GM18909 (cell line): Measurements from ENCODE around the gene MTIF3.

Experiments used
- ATAC-seq: cut with Tn5 transposase; IDR thresholded peaks from one replicate; pipeline ENCODE4 v1.9.1; 2021; ENCODE audit warnings: mild to moderate bottlenecking; ENCODE audit not compliant: unreplicated experiment, poor library complexity

Gene MTIF3, protein sequence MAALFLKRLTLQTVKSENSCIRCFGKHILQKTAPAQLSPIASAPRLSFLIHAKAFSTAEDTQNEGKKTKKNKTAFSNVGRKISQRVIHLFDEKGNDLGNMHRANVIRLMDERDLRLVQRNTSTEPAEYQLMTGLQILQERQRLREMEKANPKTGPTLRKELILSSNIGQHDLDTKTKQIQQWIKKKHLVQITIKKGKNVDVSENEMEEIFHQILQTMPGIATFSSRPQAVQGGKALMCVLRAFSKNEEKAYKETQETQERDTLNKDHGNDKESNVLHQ

DNA sequence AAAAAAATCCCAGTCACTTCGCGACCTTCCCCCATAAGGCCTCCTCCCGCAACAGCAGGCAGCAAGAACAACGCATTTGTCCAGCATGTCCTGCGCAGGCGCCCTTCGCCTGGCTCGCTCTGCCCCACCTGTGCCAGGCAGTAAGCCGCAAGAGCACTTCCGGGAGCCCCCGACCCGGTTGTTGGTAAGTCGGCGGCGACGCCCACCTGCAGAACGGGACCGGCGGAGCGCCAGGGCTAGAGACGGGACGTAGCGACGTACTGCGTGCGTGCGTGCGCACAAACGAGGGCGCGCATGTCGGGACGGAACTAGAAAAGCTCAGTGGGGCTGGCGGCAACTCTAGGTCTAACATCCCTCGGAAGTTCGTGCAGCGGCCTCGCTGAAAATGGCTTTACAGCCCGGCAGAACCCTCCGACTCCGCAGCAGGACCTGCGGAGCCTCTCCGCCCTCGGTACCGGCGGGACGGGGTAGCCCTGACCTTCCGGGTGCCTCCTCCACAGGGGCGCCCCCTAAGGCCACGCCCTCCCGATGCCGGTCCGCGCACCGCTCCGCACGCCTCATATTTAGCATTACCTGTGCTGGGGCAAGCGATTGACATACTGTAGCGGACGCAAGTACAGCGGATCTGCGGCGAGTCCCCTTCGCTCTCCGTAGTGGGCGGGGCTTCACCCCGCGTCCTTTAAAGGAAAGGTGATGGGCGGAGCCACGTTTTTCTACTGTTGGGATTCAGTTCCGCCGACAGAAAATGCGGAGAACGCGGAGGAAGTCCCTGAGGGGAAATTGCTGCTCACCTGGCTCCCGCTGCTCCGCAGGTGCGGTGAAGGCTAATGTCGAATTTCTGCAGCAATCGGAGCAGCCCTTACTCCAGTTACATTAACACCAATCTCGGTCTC lies at the start of gene MTIF3:
TSS of gene MTIF3 (minus strand) at position 629 of the 893 bp plus-strand sequence. CDS start 10,116 bp downstream, outside the sequence.
- ATAC-seq = peak; percentile 85

DNA sequence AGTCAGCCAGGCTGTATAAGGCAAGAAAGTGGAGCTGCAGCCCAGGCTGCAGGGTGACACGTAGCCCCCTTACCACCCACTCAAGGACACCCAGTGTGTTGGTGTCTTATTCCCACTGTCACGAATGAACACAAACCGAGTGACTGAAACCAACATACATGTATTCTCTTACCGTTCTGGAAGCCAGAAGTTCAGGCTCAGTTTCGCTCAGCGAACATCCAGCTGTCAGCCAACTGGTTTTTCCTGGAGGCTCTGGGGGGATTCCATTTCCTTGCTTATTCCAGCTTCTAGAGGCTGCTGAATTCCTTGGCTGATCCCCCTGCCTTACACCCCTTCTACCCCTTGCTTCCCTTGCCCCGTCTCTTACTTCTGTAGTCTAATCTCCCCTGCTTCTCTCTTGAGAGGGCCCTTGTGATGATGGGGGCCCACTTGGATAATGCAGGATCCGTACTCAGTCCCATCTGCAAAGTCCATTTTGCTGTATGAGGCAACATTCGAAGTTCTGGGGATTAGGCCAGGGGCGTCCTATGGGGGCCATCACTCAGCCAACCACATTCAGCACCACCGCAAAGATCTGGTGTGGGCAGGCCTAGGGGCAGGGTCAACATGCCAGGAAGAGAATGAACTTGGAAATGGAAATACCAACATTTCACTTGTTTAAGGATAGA lies 47.3 kb upstream of the MTIF3 start:
- no peak for ATAC-seq

DNA sequence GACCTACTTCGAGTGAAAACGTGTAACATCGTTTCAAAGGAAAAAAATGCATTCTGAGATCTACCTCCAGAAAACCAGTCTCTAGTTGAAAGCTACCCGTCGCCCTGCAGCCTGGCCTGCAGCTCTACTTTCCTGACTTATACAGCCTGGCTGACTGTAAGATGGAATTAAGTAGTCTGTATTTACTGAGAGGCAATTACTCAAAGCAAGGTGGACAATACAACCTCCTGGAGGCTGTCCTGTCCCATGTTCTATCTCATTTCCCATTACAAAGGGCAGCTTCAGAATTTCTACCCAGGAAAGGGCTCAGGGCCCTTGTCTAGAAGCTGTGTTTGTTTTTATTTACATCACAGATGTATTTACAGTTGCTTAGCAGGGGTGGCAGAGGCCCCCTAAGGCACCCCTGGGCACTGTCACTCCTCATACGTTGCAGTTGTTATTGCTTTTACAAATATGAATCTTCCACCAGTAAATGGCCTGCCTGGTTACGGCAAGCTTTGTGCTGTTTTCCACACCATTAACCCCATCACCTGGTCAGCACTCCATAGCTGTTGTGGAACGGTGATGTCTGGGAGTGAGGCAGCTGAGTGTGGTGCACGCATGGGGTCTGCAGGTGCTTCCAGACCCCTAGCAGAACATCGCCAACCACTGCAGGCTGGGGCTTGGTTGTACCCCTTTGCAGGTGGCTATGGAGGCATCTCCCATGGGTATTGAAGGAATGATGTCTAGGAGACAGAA lies 46.3 kb upstream of the MTIF3 start:
- no peak for ATAC-seq

DNA sequence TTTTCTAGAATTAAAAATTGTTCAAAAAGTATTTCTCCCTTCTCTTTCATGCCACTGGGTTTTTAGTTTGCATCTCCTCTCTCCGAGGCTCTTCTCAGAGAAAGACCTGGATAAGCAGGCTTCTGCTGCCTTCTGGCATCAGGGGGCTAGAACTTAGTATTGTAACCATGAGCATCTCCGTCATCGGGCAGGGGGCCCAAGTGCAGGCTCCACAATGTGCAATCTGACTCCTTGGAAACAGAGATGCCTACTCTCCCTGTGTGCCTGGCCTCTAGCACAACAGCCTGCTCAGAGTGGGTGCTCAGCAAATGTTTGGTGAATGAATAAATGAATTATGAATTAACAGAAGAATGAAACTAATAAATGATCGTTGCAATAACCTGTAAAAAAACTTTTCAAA lies 45.6 kb upstream of the MTIF3 start:
- no peak for ATAC-seq

DNA sequence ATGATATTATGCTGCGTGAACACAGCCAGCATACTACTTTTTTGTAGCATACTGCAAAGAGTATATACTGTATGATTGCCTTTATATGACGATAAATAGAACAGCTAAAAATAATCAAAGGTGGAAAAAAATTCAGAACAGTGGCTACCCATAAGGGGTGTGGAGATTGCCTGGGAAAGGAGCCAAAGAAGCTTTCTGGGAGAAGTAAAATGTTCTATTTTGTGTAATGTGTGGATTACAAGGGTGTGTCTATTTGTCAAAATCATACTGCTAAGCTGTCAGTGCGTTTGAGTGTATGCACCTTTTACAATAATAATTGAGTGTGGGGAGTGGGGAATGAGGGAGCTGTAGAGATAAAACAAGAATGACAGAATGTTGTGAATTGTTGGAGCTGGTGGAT lies 45.2 kb upstream of the MTIF3 start:
- ATAC-seq = no peak

DNA sequence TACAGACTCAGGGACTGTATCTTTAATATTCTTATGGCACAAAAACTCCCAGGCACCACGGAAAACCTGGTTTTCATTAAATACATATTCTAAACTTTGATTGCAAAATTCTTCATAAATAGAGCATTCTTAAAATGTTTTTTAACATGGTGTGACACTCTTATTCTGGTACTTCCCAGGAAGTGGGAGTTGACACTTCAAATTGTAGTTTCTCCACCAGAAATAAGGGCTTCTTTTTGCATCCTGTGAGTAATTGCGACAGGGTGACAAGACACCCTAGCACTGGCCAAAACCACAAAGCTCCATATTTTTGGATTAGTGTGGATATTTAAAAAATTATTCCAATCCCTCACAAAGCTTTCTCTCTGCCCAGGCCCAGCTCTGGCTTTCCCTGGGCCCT lies 43.6 kb upstream of the MTIF3 start:
- ATAC-seq = no peak

DNA sequence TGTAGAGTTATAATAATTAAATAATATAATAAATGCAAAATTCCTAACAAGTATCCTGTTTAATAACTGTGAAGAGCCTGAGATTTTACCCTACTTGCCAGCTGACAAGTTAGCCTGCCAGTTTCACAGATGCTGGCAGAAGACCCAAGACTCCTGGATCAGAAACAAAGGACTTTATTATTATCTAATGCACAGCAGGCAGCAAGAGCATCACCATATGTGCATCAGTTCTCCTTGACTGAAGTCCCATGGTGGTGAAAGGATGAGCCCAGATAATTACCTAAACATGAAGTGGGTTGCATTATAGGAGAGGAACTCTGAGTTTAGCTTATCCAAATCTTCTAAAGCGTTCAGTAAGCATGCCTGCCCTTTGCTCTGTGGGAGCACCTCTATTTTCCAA lies 39.1 kb upstream of the MTIF3 start:
- no peak for ATAC-seq

DNA sequence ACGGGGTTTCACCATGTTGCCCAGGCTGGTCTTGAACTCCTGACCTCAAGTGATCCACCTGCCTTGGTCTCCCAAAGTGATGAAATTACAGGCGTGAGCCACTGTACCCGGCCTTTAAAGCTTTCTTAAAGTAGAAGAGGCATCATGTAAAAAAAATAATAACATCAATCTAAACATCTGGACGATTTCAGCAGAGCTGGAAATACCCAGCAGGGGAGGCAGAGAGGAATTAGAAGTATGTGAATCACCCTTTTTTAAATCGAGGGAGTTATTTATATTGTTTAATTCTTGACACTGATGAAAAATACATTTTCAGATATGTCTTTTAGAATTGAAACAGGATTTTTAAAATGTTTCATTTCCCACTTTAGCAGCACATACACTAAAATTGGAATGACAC lies 37.4 kb upstream of the MTIF3 start:
- no peak for ATAC-seq

DNA sequence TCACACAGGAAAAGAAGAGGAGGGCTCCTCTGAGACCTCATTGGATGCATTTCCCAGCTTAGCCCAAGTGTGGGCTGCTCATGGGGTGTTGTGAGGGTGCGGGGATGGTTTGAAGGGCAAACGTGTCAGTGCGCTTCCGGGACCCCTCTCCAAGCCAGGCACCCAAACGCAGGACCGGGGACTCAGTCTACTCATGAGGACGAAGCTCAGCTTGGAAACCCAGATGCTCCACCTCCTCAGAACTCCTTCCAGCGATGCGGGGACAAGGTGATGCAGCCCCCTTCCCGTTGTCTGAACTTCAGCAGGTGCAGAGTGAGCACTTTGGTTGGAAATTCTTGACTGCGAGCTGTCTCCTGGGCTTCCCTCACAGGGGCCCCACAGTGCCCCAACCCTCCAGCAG lies 33.1 kb upstream of the MTIF3 start:
- peak; percentile 10 for ATAC-seq

DNA sequence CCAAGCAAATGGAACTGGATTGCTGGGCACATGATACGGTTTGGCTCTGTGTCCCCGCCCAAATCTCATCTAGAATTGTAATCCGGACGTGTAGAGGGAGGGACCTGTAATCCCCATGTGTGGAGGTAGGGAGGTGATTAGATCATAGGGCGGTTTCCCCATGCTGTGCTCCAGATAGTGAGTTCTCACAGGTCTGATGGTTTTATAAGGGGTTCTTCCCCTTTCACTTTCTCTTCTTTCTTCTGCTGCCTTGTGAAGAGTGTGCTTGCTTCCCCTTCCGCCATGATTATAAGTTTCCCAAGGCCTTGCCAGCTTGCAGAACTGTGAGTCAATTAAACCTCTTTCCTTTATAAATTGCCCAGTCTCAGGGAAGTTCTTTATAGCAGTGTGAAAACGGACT lies 32.6 kb upstream of the MTIF3 start:
- ATAC-seq = peak; percentile 97

DNA sequence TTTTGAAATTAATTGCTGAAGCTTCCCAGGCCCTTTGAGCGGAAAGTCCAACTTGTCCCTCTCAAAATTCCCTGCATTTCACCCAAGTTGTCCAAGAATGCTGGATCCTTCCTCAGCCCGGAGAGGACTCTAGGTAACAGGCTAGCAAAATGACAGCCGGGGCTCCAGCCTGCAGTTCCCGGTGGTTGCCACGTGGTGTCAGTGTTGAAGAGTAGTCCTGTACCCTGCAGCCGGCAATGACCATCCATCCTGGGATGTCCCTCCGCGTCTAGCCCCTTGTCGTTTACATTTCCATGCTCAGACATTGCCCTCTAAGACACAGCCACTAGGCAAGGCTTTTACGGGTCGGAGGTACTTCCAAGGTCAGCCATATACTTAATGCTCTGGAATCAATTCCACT lies 31.4 kb upstream of the MTIF3 start:
- no peak for ATAC-seq

DNA sequence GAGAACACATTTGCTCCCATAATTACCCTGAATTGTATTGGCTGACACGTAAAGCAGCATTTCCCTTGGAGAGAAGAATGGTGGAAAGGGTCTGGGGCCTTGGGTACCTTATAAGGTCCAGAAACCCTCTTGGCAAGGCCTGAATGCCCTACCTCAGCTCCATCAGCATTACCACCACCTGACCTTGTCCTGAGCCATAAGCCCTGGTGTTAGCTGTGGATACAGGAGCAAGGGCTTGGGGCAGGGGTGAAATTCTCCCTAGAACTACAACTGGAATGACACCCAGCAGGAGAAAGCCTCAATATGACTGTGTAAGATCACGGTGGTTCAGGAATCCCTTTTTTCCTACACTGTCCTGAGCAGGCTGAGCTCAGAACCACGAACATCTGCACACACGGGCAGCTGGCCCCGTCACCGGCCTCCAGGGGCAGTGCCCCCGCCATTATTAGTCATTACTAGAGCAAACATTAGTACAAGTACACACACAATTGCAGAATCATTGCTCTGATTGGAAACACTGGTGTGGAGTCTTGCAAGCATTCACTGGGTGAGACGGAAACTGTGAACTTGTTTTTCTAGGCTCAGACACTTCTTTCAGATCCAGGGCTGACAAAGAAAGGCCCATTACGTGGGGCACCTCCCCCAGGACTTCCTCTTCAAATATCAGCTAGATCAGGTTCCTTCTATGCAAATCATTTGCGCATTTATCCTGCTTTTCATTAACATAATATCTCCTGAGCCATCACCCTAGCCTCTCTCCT lies 26.8 kb upstream of the MTIF3 start:
- ATAC-seq = peak; percentile 77

DNA sequence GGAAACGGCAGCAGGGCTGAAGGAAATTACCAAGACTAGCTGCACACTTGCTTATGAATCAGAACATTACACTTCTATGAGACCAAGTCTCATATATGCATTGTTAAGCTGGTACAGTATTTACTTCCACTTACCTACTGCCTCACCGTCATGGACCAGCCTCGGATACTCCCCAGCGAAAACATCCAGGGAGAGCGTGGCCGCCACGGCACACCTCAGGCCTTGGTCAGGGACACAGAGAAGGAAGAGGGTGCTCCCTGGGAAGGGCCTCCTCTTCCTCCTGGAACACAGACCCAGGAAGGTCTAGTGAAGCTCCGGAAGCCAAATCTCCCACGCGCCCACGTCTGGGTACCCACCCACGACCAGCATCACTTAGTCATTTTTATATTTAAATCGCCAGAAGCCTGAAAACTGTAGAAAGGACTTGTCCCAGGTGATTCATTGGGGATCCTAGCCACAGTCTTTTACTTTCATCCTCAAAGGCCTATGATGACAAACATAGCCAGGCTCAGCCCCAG lies 24.4 kb upstream of the MTIF3 start:
- no peak for ATAC-seq

DNA sequence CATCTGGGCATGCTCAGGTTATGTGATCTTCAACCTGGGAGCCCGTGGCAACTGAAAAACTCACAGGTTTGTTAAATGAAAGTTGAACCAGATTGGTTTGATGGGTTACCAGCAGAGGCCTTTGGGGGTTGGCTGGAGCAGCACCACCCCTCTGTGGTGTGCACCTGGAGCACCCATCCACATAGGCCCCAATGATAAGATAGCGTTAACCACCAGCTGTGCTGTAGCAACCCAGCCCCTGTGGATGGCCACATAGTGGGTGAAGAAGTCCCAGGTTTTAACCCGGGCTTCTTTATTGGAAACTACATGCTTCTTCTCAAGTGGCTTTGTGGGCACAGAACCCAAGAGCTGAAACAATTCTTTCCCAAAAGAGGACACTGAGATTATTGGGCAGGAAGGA lies 22.6 kb upstream of the MTIF3 start:
- no peak for ATAC-seq

DNA sequence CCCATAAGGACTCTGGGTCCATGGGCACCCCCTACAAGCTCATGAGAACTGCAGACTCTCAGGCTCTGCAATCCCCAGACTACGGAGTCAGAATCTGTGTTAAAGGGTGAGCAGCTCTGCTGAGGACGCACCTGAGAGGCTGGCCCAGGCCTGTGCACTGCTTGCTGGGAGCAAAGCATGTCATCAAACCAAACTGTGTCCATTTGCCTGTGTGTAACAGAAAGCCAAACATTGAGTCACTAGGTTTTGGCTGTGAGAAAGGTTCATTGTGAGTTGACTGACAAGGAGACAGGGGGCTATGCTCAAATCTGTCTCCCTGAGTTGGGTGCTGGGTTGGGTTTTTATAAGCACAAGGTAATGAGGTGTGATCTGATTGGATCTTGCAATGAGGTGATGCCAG lies 22.1 kb upstream of the MTIF3 start:
- no peak for ATAC-seq

DNA sequence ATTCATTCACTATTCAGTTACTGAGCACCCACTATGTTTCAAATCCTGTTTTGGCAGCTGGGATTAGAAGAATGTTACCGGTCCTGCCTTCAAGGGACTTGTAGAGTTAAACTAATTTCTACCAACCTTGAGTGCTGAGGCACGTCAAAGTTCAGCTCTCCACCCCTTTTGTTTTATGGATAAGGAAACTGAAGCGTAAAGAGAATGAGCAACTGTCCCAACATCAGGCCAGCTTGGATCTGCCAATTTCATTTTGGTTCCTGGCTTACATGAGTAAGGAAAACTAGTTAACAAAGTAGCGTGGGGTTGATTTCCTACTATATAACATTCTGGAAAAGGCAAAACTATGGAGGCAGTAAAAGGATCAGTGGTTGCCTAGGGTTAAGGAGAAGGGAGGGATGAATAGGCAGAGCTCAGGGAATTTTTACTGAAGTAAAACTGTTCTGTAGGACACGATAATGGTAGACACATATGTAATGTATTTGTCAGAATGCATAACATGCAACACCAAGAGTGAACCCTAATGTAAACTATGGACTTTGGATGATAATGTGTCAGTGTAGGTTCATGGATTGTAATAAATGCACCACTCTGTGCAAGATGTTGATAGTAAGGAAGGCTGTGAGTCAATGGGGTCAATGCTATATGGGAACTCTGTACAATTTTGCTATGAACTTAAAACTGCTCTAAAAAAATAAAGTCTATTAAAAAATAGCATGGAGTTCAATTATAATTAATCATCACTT lies 19.9 kb upstream of the MTIF3 start:
- no peak for ATAC-seq

DNA sequence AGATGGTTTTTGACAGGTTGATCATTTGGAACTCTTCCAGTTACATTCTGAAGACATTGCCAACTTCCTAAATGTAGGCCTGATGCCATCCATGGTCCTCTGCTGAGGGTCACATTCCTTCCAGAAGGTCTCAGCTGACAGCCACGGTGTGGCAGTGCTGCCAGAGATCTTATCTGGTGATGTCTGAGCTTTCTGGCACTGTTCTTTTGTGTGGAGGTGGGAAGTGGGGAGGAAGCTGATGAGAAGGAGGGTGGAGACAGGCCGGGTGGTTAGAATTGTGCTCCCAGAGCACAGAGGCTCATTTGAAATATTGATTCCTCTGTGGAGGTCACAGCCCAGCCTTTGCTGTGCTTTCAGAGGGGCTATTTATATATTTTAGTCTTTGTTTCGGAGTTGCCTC lies 16.1 kb upstream of the MTIF3 start:
- no peak for ATAC-seq

DNA sequence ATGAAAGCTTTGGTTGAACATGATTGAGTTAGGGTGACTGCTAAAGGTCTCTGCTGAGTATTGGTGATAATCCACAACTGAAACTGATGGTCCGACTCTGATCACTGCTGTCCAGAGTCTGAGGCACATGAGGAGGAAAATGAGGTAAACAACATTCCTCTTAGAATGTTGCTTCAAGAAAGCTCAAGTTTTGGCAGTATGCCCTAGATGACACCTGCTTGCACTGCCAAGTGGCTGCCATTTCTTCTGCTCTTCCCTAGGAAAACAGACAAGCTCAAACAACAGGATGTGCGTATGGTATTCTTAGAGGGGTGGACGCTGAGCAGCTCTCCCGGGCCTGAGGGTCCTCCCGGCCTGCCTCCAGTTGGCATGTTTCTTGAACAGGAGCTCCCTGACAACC lies 15.2 kb upstream of the MTIF3 start:
- ATAC-seq = no peak

DNA sequence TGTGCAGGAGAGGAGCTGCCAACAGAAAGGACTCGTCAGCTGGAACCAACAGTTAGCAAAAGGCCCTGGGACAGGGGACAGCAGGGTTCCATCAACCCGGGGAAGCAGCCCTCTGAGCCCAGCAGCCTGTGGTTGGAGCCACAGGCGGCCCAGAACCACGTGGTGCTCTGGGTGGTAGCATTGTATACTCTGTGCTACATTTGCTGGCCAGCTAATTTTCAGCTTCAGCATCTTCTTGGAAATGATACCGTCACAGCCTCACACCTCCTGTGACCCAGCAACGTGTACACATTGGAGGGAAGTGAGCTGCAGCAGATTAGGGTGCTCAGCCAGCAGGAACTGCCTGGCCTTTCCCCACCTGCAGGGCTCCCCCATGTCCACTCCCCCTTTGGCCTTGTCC lies 13.1 kb upstream of the MTIF3 start:
- no peak for ATAC-seq
